GM23338 (cell line): Measurements from ENCODE around the gene CCDC86. TPM values are rescaled to one million over a fixed set of nuclear protein-coding genes. Genes with fewer than 3 reads are reported as not detected.

ENCODE experiments used
- ATAC-seq: fragments of 200-7000 bp; cut with Tn5 transposase; 3 replicates; pipeline ENCODE4 v1.9.1; 2020
- DNase-seq: peaks from one replicate; pipeline ENCODE4 v3.0.0-alpha.2; 2015; ENCODE audit warnings: low spot score
- H2AFZ ChIP-seq: fragments of 200-600 bp; sonication (generic); 2 replicates; pipeline ENCODE4 v1.8.0; 2016; ENCODE audit warnings: antibody characterized with exemption, mild to moderate bottlenecking, moderate library complexity
- H3F3A ChIP-seq: fragments of 200-600 bp; sonication (generic); replicated peaks from 2 replicates; pipeline ENCODE4 v1.8.0; 2017; ENCODE audit warnings: antibody characterized with exemption, mixed run types, low read depth
- H3K27ac ChIP-seq: fragments of 200-600 bp; sonication (generic); 2 replicates; pipeline ENCODE4 v1.6.1; 2016; ENCODE audit warnings: low read depth
- H3K27me3 ChIP-seq: fragments of 200-600 bp; sonication (generic); 2 replicates; pipeline ENCODE4 v1.8.0; 2016; ENCODE audit warnings: mild to moderate bottlenecking, mixed run types, moderate library complexity; ENCODE audit not compliant: insufficient read depth
- H3K36me3 ChIP-seq: fragments of 200-600 bp; sonication (generic); 2 replicates; pipeline ENCODE4 v1.8.0; 2016; ENCODE audit warnings: mild to moderate bottlenecking; ENCODE audit not compliant: insufficient read depth
- H3K4me1 ChIP-seq: fragments of 200-600 bp; sonication (generic); 2 replicates; pipeline ENCODE4 v1.8.0; 2016; ENCODE audit warnings: mild to moderate bottlenecking, moderate library complexity; ENCODE audit not compliant: insufficient read depth
- H3K4me2 ChIP-seq: fragments of 200-600 bp; sonication (generic); 2 replicates; pipeline ENCODE4 v1.7.1; 2017; ENCODE audit warnings: mixed run types
- H3K4me3 ChIP-seq: fragments of 200-600 bp; sonication (generic); 2 replicates; pipeline ENCODE4 v1.6.1; 2016; ENCODE audit warnings: mixed run types
- H3K79me2 ChIP-seq: fragments of 200-600 bp; sonication (generic); replicated peaks from 2 replicates; pipeline ENCODE4 v1.8.0; 2017; ENCODE audit warnings: mild to moderate bottlenecking; ENCODE audit not compliant: insufficient read depth
- H3K9me2 ChIP-seq: fragments of 200-600 bp; sonication (generic); 2 replicates; pipeline ENCODE4 v1.8.0; 2017; ENCODE audit not compliant: insufficient read depth
- H4K20me1 ChIP-seq: fragments of 200-600 bp; sonication (generic); replicated peaks from 2 replicates; pipeline ENCODE4 v1.8.0; 2017; ENCODE audit warnings: mild to moderate bottlenecking; ENCODE audit not compliant: insufficient read depth
- H3K27ac Mint-ChIP-seq: 2 replicates; pipeline ENCODE4 v1.8.0; 2020; ENCODE audit warnings: inconsistent platforms, mild to moderate bottlenecking, moderate library complexity, mixed read lengths
- H3K27me3 Mint-ChIP-seq: 3 replicates; pipeline ENCODE4 v1.8.0; 2022; ENCODE audit warnings: low read depth, mild to moderate bottlenecking, moderate library complexity, mixed read lengths, inconsistent platforms; ENCODE audit not compliant: insufficient read depth, poor library complexity
- H3K36me3 Mint-ChIP-seq: 3 replicates; pipeline ENCODE4 v1.8.0; 2021; ENCODE audit warnings: low read depth, mild to moderate bottlenecking, inconsistent platforms, moderate library complexity, mixed read lengths
- H3K4me1 Mint-ChIP-seq: 3 replicates; pipeline ENCODE4 v1.8.0; 2020; ENCODE audit warnings: mild to moderate bottlenecking, inconsistent platforms, mixed read lengths
- H3K4me3 Mint-ChIP-seq: 3 replicates; pipeline ENCODE4 v1.8.0; 2021; ENCODE audit warnings: moderate library complexity, mild to moderate bottlenecking, inconsistent platforms, mixed read lengths
- H3K9me3 Mint-ChIP-seq: 3 replicates; pipeline ENCODE4 v1.8.0; 2020; ENCODE audit warnings: moderate library complexity, mild to moderate bottlenecking, inconsistent platforms, mixed read lengths
- CREB1 ChIP-seq: fragments of 250-450 bp; sonication (Bioruptor Pico); IDR thresholded peaks from 2 replicates; pipeline ENCODE4 v1.5.0; 2020; ENCODE audit warnings: low read depth, mild to moderate bottlenecking, moderate library complexity
- EZH2 ChIP-seq: fragments of 200-600 bp; sonication (generic); IDR thresholded peaks from one replicate; pipeline ENCODE4 v1.8.0; 2017; ENCODE audit warnings: antibody characterized with exemption, mild to moderate bottlenecking, low read depth; ENCODE audit not compliant: unreplicated experiment
- EZH2phosphoT487 ChIP-seq: fragments of 200-600 bp; sonication (generic); IDR thresholded peaks from one replicate; pipeline ENCODE4 v1.8.1; 2018; ENCODE audit warnings: antibody characterized with exemption; ENCODE audit not compliant: unreplicated experiment
- JUNB ChIP-seq: IDR thresholded peaks from one replicate; pipeline ENCODE4 v1.6.1; 2016; ENCODE audit warnings: antibody characterized with exemption; ENCODE audit not compliant: unreplicated experiment
- NANOG ChIP-seq: IDR thresholded peaks from 2 replicates; pipeline ENCODE4 v1.6.1; 2016; ENCODE audit warnings: antibody characterized with exemption, borderline replicate concordance
- POLR2AphosphoS5 ChIP-seq: IDR thresholded peaks from 2 replicates; pipeline ENCODE4 v1.6.1; 2016; ENCODE audit warnings: antibody characterized with exemption, low read depth
- STAT1 ChIP-seq: IDR thresholded peaks from one replicate; pipeline ENCODE4 v1.6.1; 2016; ENCODE audit warnings: antibody characterized with exemption; ENCODE audit not compliant: unreplicated experiment
- ZNF114 ChIP-seq: fragments of 250-450 bp; sonication (Bioruptor Pico); IDR thresholded peaks from 2 replicates; pipeline ENCODE4 v1.5.0; 2020; ENCODE audit warnings: mild to moderate bottlenecking, moderate library complexity
- polyA plus RNA-seq: library from polyadenylated mRNA; unstranded; fragments of >200 nt; fragmentation: Nextera tagmentation; extraction: Ambion mirVana; gene quantifications from 2 replicates; pipeline ENCODE4 v1.2.1, GENCODE V29; 2016
- total RNA-seq: library from RNA; depleted of rRNA; stranded (reverse); fragments of >200 nt; shearing (Covaris generic); gene quantifications from 2 replicates; pipeline ENCODE4 v1.2.3, GENCODE V29; 2014
- TF ChIP-seq, protein P1 (sequence below), 2 experiments: fragments of 200-600 bp in 1 of 2; sonication (generic) in 1 of 2; conservative IDR thresholded peaks; 2 replicates each; pipeline versions ENCODE4 v1.5.1 to v1.6.1; 2016 to 2017; ENCODE audit warnings: antibody characterized with exemption in 2 of 2, low read depth in 2 of 2, mild to moderate bottlenecking in 2 of 2, moderate library complexity in 1 of 2
- TF ChIP-seq, protein P2 (sequence below): fragments of 250-450 bp; sonication (Bioruptor Pico); IDR thresholded peaks from 2 replicates; pipeline ENCODE4 v1.5.0; 2020; ENCODE audit warnings: mild to moderate bottlenecking, moderate library complexity

CCDC86 gene
- total and polyA plus RNA-seq, 2 experiments from 2014 or later, result 67.3 to 98.5 TPM

DNA sequence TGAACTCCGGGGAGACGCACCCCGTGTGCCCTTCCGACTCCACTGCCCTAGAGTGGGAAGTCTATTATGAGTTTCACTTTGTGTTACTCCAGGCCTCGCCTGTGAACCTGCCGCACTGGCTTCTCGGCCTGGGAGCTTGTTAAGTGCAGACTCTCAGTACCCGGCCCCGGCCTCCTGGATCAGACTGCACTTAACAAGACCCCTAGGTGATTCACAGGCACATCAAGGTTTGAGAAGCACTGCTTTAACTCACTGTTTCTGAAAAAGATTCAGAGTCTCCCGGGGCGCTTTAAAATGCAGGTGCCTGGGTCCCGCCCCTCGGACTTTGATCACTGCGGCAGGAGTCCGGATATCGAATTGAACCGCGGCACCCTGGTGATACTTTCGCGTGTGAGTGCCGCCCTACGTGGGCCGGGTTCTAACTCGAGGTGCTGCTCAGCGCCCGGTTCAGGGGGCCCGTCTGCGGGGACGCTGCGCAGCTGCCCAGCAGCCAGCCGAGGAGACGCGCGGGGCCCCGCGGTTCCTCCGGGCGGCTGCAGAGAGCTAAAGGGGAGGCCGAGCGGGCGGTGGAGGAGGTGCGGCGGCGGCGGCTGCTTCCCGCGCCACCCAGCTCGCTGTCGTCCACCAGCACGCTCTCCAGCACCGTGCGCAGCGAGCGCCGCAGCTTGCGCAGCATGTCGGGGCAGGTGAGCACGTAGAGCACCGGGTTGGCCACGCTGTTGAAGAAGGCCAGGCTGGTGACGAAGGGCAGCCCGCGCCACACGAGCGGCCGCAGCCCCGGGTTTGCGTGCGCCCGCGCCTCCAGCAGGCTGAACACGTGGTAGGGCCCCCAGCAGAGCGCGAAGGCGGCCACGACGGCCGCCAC, 10.4 kb downstream of the CCDC86 start:
- DNase-seq, result peak; percentile 77
- peak overlapping the region; percentile 83 for H3K4me2 ChIP-seq

DNA sequence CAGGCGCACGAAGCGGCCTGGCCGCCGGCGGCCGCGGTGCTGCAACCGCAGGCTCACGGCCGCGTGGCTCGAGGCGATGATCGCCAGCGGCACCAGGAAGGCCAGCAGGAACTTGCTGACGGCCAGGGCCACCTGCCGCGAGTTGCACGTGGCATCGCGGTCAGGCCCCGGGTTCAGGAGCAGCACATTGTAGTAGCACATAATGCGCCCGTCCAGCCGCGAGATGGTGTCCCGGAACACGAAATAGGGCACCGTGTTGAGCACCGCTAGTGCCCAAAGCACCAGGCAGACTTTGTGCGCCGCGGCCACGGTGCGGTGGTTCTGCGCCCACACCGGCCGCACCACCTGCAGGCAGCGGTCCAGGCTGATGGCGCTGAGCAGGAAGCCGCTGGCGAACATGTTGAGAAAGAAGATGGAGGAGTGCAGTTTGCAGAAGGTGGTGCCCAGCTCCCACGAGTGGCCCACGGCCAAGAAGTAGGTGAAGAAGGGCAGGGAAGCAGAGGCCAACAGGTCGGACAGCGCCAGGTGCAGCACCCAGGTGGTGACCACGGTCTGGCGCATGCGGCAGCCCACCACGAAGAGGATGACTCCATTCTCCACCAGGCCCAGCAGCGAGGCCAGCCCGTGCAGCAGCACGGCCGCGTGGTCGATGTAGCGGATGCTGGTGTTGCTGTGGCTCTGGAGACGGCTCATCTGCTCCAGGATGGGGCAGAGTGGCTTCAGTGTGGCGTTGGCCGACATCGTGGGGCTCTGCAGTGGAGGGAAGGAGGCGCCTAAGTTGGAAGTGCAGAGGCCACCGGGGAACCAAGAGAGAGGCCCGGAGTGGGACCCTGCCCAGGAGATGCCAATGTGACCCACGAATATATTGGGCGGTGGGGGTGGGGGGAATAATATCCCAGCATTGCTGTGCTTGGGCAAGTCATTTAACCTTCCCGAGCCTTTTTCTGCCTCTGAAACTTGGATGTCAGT, 11.4 kb downstream of the CCDC86 start:
- Mint-ChIP-seq H3K27me3 (peaks cover 17% of the 10 kb centered on the region), H3K36me3 (peaks cover 35% of the 10 kb centered on the region), H3K4me3 (no peak overlapping the region), H3K4me1 (peaks cover 15% of the 10 kb centered on the region), H3K9me3 (no peaks in the 10 kb centered on the region; the same call in 2 of the 3 replicates), H3K27ac (no peak overlapping the region)
- Histone ChIP-seq H3K4me1 (0 out of 2 replicates have a peak, but pooled peaks cover 5% of the 10 kb centered on the region), H3K27me3 (peaks cover 23% of the 10 kb centered on the region), H3K79me2 (no peaks in the 10 kb centered on the region), H3K4me3 (peak overlapping the region; percentile 54; the same call in 1 of the 2 replicates), H3K4me2 (peak overlapping the region; percentile 83; the same call in 1 of the 2 replicates), H3K27ac (no peak overlapping the region), H2AFZ (peak overlapping the region; percentile 72), H4K20me1 (no peaks in the 10 kb centered on the region; the same call in 1 of the 2 replicates), H3K9me2 (no peaks in the 10 kb centered on the region), H3F3A (peaks cover 9% of the 10 kb centered on the region; the same call in 1 of the 2 replicates), H3K36me3 (no peaks in the 10 kb centered on the region; the same call in 1 of the 2 replicates)
- ATAC-seq (no peak), DNase-seq (no peak)
- TF ChIP-seq NANOG (no peak), CREB1 (CRISPR knock-in tag) (no peak), JUNB (no peak), EZH2phosphoT487 (no peak), POLR2AphosphoS5 (no peak), ZNF114 (CRISPR knock-in tag) (no peak), EZH2 (no peak)
- TF ChIP-seq, protein P1, sequence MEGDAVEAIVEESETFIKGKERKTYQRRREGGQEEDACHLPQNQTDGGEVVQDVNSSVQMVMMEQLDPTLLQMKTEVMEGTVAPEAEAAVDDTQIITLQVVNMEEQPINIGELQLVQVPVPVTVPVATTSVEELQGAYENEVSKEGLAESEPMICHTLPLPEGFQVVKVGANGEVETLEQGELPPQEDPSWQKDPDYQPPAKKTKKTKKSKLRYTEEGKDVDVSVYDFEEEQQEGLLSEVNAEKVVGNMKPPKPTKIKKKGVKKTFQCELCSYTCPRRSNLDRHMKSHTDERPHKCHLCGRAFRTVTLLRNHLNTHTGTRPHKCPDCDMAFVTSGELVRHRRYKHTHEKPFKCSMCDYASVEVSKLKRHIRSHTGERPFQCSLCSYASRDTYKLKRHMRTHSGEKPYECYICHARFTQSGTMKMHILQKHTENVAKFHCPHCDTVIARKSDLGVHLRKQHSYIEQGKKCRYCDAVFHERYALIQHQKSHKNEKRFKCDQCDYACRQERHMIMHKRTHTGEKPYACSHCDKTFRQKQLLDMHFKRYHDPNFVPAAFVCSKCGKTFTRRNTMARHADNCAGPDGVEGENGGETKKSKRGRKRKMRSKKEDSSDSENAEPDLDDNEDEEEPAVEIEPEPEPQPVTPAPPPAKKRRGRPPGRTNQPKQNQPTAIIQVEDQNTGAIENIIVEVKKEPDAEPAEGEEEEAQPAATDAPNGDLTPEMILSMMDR (conservative IDR thresholded peaks at IDR 0.05; ENCODE audit: low read depth in 2 of 2), result no peak
- TF ChIP-seq, protein P2, sequence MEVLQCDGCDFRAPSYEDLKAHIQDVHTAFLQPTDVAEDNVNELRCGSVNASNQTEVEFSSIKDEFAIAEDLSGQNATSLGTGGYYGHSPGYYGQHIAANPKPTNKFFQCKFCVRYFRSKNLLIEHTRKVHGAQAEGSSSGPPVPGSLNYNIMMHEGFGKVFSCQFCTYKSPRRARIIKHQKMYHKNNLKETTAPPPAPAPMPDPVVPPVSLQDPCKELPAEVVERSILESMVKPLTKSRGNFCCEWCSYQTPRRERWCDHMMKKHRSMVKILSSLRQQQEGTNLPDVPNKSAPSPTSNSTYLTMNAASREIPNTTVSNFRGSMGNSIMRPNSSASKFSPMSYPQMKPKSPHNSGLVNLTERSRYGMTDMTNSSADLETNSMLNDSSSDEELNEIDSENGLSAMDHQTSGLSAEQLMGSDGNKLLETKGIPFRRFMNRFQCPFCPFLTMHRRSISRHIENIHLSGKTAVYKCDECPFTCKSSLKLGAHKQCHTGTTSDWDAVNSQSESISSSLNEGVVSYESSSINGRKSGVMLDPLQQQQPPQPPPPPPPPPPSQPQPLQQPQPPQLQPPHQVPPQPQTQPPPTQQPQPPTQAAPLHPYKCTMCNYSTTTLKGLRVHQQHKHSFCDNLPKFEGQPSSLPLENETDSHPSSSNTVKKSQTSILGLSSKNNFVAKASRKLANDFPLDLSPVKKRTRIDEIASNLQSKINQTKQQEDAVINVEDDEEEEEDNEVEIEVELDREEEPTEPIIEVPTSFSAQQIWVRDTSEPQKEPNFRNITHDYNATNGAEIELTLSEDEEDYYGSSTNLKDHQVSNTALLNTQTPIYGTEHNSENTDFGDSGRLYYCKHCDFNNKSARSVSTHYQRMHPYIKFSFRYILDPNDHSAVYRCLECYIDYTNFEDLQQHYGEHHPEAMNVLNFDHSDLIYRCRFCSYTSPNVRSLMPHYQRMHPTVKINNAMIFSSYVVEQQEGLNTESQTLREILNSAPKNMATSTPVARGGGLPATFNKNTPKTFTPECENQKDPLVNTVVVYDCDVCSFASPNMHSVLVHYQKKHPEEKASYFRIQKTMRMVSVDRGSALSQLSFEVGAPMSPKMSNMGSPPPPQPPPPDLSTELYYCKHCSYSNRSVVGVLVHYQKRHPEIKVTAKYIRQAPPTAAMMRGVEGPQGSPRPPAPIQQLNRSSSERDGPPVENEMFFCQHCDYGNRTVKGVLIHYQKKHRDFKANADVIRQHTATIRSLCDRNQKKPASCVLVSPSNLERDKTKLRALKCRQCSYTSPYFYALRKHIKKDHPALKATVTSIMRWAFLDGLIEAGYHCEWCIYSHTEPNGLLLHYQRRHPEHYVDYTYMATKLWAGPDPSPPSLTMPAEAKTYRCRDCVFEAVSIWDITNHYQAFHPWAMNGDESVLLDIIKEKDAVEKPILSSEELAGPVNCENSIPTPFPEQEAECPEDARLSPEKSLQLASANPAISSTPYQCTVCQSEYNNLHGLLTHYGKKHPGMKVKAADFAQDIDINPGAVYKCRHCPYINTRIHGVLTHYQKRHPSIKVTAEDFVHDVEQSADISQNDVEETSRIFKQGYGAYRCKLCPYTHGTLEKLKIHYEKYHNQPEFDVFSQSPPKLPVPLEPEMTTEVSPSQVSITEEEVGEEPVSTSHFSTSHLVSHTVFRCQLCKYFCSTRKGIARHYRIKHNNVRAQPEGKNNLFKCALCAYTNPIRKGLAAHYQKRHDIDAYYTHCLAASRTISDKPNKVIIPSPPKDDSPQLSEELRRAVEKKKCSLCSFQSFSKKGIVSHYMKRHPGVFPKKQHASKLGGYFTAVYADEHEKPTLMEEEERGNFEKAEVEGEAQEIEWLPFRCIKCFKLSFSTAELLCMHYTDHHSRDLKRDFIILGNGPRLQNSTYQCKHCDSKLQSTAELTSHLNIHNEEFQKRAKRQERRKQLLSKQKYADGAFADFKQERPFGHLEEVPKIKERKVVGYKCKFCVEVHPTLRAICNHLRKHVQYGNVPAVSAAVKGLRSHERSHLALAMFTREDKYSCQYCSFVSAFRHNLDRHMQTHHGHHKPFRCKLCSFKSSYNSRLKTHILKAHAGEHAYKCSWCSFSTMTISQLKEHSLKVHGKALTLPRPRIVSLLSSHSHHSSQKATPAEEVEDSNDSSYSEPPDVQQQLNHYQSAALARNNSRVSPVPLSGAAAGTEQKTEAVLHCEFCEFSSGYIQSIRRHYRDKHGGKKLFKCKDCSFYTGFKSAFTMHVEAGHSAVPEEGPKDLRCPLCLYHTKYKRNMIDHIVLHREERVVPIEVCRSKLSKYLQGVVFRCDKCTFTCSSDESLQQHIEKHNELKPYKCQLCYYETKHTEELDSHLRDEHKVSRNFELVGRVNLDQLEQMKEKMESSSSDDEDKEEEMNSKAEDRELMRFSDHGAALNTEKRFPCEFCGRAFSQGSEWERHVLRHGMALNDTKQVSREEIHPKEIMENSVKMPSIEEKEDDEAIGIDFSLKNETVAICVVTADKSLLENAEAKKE (CRISPR knock-in tag), result no peak

More for the DNA sequence above, 10.4 kb downstream of the CCDC86 start:
- peak overlapping the region; percentile 54 for H3K4me3 ChIP-seq
- H3K4me3 Mint-ChIP-seq, result peak overlapping the region; percentile 58
- TF ChIP-seq POLR2AphosphoS5 (0 out of 2 replicates have a peak, but pooled peaks have one; percentile 8), EZH2 (peak; percentile 14), STAT1 (no peak)
- H3F3A ChIP-seq, result peaks cover 9% of the 10 kb centered on the region; the same call in 1 of the 2 replicates
- H3K9me3 Mint-ChIP-seq, result no peaks in the 10 kb centered on the region; the same call in 2 of the 3 replicates
- no peaks in the 10 kb centered on the region; the same call in 1 of the 2 replicates for H3K36me3 ChIP-seq
- H3K27me3 Mint-ChIP-seq, result peaks cover 17% of the 10 kb centered on the region
- peaks cover 23% of the 10 kb centered on the region for H3K27me3 ChIP-seq
- H4K20me1 ChIP-seq, result no peaks in the 10 kb centered on the region; the same call in 1 of the 2 replicates
- no peaks in the 10 kb centered on the region for H3K9me2 ChIP-seq
- H3K27ac ChIP-seq, result no peak overlapping the region
- no peaks in the 10 kb centered on the region for H3K79me2 ChIP-seq
- peaks cover 41% of the 10 kb centered on the region for H3K36me3 Mint-ChIP-seq
- H3K4me1 Mint-ChIP-seq, result peaks cover 15% of the 10 kb centered on the region
- peak overlapping the region; percentile 72 for H2AFZ ChIP-seq
- H3K27ac Mint-ChIP-seq, result 0 out of 2 replicates have a peak overlapping the region, but pooled peaks have one; percentile 13
- 0 out of 2 replicates have a peak, but pooled peaks cover 5% of the 10 kb centered on the region for H3K4me1 ChIP-seq
- peak; percentile 87 for ATAC-seq
